ENCODE results near the gene NES. TPM values are rescaled to one million over a fixed set of nuclear protein-coding genes. Genes with fewer than 3 reads are reported as not detected.
"Not testable (repeated sequence)": the region's sequence is repeated elsewhere in the genome, so short reads cannot be mapped to it uniquely, and the experiment has no call there.

NES gene
- total and polyA plus RNA-seq, 2 experiments from 2014 or later = 2.2 to 15.0 TPM

DNA sequence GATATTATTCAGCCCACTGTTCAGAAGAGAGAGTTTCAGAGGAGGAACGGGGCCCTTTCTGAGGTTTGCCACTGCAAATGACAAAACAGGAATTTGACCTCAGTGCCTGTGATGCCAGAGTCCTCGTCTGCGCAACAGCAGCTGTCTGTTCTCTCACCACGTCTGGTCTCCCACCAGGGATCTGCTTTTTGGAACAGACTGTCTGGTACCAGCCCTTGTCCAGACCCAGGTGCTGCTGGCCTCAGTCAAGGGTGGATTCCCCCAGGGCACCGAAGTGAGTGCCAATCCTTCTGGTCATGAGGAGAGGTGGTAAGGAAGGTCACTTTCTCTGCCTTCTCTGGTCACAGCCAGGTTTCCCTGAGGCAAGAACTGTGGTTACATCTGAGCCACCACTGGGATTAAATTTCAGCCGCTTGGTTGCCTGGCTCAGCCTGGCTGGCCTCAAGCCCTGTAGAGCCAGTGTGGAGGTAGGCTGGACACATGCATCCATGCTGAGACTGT is 37.6 kb downstream of the NES start:
- no peaks in the 10 kb centered on the region for H3K9me3 ChIP-seq (ENCODE audit: low read depth)
- no peak overlapping the region for H2AFZ ChIP-seq
- H3F3A ChIP-seq (ENCODE audit: insufficient read depth) = no peaks in the 10 kb centered on the region
- no peaks in the 10 kb centered on the region for H3K79me2 ChIP-seq (ENCODE audit: insufficient read depth)
- no peak for DNase-seq
- no peaks in the 10 kb centered on the region for H3K9me2 ChIP-seq (ENCODE audit: insufficient read depth)
- no peaks in the 10 kb centered on the region for H3K4me1 ChIP-seq (ENCODE audit: insufficient read depth)
- no peak overlapping the region for H3K4me3 ChIP-seq
- no peaks in the 10 kb centered on the region for H3K36me3 ChIP-seq (ENCODE audit: low read depth)
- no peak overlapping the region for H3K9ac ChIP-seq
- H3K4me2 ChIP-seq (ENCODE audit: unreplicated experiment) = no peak overlapping the region
- no peak overlapping the region for H3K27ac ChIP-seq
- TF ChIP-seq EZH2phosphoT487 (IDR thresholded peaks at IDR 0.05; ENCODE audit: insufficient read depth, low read depth) (no peak), EZH2 (IDR thresholded peaks at IDR 0.05; ENCODE audit: insufficient read depth, poor library complexity, severe bottlenecking) (no peak)
- in situ Hi-C loops (cut with MboI) = no loop called here
- H4K20me1 ChIP-seq (ENCODE audit: insufficient read depth) = no peaks in the 10 kb centered on the region
- H3K27me3 ChIP-seq (replicated peaks; ENCODE audit: insufficient read depth) = peaks cover 84% of the 10 kb centered on the region
- 38 to 46% methylated on average over 6 of the region's 6 CpGs for WGBS, 2 experiments (ENCODE audit: low coverage in 1 of 2, low lambda C conversion rate in 2 of 2, missing lambda C conversion rate in 2 of 2)

DNA sequence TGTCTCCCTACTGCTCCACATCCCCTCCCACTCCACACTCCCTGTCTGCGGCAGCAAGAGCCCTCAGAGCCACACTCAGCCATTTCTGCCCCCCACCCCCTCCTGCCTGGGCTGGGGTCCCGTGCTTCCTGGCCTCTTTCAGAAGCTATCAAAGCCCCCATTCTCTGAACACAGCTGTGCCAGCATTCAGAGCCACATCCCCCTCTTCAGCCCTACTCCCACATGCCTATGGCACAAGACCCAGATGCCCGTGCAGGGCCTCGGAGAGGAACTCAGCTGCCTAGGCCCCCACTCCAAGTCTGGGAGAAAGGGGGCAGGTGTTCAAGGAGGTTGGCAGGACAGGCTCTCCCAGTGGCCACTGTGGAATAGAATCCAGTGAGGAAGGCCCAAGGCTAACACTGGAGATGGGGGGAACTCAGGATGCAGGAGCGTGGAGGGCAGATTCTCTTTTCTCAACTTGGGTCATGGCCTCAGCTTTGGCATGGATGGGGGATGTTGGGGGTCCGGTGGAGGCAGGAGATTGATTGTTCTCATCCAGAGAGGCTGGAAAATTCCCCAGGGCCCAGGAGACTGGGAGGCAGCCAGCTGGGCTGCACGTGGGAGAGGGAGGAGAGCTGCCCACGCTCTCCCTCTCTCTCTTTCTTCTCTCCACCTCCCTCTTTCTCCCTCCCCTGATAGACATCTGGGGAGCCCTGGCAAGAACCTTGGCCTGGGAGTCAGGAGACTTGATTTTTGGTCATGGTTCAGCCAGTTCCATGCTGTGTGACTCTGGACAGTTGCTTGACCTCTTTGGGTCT is 38.8 kb downstream of the NES start:
- no peak overlapping the region for H3K4me2 ChIP-seq (ENCODE audit: unreplicated experiment)
- in situ Hi-C loops (cut with MboI) = no loop called here
- no peaks in the 10 kb centered on the region for H3K36me3 ChIP-seq (ENCODE audit: low read depth)
- H3K9me2 ChIP-seq (ENCODE audit: insufficient read depth) = no peaks in the 10 kb centered on the region
- H3K9ac ChIP-seq = no peak overlapping the region
- TF ChIP-seq EZH2phosphoT487 (IDR thresholded peaks at IDR 0.05; ENCODE audit: insufficient read depth, low read depth) (no peak), EZH2 (IDR thresholded peaks at IDR 0.05; ENCODE audit: insufficient read depth, poor library complexity, severe bottlenecking) (no peak)
- 46 to 55% methylated on average over 6 to 8 of the region's 8 CpGs for WGBS, 2 experiments (ENCODE audit: low coverage in 1 of 2, low lambda C conversion rate in 2 of 2, missing lambda C conversion rate in 2 of 2)
- DNase-seq = no peak
- no peaks in the 10 kb centered on the region for H3K79me2 ChIP-seq (ENCODE audit: insufficient read depth)
- H3K9me3 ChIP-seq (ENCODE audit: low read depth) = no peaks in the 10 kb centered on the region
- H3K4me3 ChIP-seq = no peak overlapping the region
- H2AFZ ChIP-seq = no peak overlapping the region
- no peaks in the 10 kb centered on the region for H3F3A ChIP-seq (ENCODE audit: insufficient read depth)
- H4K20me1 ChIP-seq (ENCODE audit: insufficient read depth) = no peaks in the 10 kb centered on the region
- H3K4me1 ChIP-seq (ENCODE audit: insufficient read depth) = no peaks in the 10 kb centered on the region
- H3K27ac ChIP-seq = no peak overlapping the region
- peaks cover 79% of the 10 kb centered on the region for H3K27me3 ChIP-seq (replicated peaks; ENCODE audit: insufficient read depth)

DNA sequence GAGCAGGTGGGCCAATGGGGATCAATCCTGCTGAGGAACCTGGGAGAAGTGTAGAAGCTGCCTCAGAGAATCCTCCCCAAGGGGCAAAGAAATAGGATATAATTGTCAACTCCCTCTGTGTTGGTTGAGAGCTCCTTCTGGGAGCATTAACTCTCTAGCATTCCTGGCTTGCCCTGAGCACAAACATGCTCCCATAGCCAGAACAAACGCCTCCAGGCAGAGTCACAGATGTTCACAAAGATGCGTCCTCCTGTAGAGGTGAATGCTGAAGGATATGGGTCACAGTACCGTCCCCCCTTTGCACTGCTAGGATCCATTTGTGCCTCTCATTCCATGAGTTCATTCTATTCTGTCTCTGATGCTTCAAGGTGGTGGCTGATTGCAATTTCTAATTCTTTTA is 44.9 kb downstream of the NES start:
- Histone ChIP-seq H3K27me3 (replicated peaks; ENCODE audit: insufficient read depth) (peaks cover 58% of the 10 kb centered on the region), H2AFZ (no peak overlapping the region), H3K9me3 (ENCODE audit: low read depth) (no peaks in the 10 kb centered on the region), H3K27ac (no peak overlapping the region), H3K4me2 (ENCODE audit: unreplicated experiment) (no peak overlapping the region), H3K9ac (no peak overlapping the region), H3K79me2 (ENCODE audit: insufficient read depth) (no peaks in the 10 kb centered on the region), H4K20me1 (ENCODE audit: insufficient read depth) (no peaks in the 10 kb centered on the region), H3K4me1 (ENCODE audit: insufficient read depth) (no peaks in the 10 kb centered on the region), H3K4me3 (no peak overlapping the region), H3F3A (ENCODE audit: insufficient read depth) (no peaks in the 10 kb centered on the region), H3K9me2 (ENCODE audit: insufficient read depth) (no peaks in the 10 kb centered on the region), H3K36me3 (ENCODE audit: low read depth) (no peaks in the 10 kb centered on the region)
- no peak for TF ChIP-seq EZH2 (IDR thresholded peaks at IDR 0.05; ENCODE audit: insufficient read depth, poor library complexity, severe bottlenecking)
- no peak for TF ChIP-seq EZH2phosphoT487 (IDR thresholded peaks at IDR 0.05; ENCODE audit: insufficient read depth, low read depth)
- DNase-seq = no peak
- WGBS, 2 experiments (ENCODE audit: low coverage in 1 of 2, low lambda C conversion rate in 2 of 2, missing lambda C conversion rate in 2 of 2) = 6 to 14% methylated on average over 3 of the region's 3 CpGs
- in situ Hi-C loops (cut with MboI) = no loop called here

DNA sequence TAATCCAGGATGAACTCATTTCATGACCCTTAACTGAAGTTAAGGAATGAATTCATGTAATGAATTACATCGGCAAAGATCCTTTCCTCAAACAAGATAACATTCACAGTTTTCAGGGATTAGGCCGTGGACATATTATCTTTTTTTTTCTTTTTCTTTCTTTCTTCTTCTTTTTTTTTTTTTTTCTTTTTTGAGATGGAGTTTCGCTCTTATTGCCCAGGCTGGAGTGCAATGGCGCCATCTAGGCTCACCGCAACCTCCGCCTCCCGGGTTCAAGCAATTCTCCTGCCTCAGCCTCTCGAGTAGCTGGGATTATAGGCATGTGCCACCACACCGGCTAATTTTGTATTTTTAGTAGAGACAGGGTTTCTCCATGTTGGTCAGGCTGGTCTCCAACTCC is 46.1 kb downstream of the NES start:
- H3K27me3 ChIP-seq (replicated peaks; ENCODE audit: insufficient read depth) = peaks cover 57% of the 10 kb centered on the region

More for the DNA sequence above, 46.1 kb downstream of the NES start:
- H3F3A ChIP-seq (ENCODE audit: insufficient read depth); H4K20me1 ChIP-seq (ENCODE audit: insufficient read depth); H3K9me3 ChIP-seq (ENCODE audit: low read depth); H3K79me2 ChIP-seq (ENCODE audit: insufficient read depth); H3K4me1 ChIP-seq (ENCODE audit: insufficient read depth); H3K27ac ChIP-seq; DNase-seq; H3K9ac ChIP-seq; H3K36me3 ChIP-seq (ENCODE audit: low read depth); in situ Hi-C loops (cut with MboI); H2AFZ ChIP-seq; H3K9me2 ChIP-seq (ENCODE audit: insufficient read depth); H3K4me3 ChIP-seq; H3K4me2 ChIP-seq (ENCODE audit: unreplicated experiment): not testable (repeated sequence)
- WGBS, 2 experiments (ENCODE audit: low coverage in 1 of 2, low lambda C conversion rate in 2 of 2, missing lambda C conversion rate in 2 of 2) = 36 to 44% methylated on average over 7 to 9 of the region's 9 CpGs
